GM21515 (cell line): ENCODE data around the gene TSR2.
"Not testable (repeated sequence)": the region's sequence is repeated elsewhere in the genome, so short reads cannot be mapped to it uniquely, and the experiment has no call there.

Experiments used
- ATAC-seq: cut with Tn5 transposase; IDR thresholded peaks from one replicate; pipeline ENCODE4 v1.9.1; 2021; ENCODE audit not compliant: unreplicated experiment

The TSR2 gene

DNA sequence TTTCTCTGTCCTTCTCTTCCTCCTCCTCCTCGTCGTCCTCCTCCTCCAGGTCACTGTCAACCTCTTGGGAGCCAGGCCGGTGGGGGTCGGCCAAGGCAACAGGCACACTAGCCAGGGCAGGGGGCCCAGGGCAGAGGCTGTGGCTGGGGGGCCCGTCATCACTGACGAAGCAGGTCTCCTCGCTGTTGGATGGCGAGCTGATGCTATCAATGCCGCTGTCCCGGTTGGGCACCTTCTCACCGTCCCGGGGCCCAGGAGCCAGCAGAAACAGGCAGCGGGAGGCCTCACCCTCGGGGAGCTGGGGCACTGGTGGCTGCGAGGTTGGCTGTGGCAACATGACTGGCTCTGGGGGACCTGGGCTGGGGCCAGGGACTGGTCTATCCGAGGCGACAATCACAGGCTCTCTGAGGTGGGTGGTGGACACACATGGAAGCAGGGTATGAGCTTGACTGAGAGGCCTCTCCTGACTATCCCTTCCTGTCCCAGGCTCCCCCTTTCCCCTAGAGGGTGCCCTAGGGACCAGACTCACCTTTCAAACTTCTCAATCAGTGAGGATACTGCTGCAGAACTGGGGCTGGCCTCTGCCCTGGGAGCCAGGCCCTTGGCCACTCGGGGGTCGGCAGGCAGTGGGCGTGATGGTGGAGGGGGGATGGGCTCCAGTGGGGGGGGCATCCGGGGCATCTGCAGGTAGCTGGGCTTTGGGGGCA, 30.0 kb downstream of the TSR2 start:
- no peak for ATAC-seq

DNA sequence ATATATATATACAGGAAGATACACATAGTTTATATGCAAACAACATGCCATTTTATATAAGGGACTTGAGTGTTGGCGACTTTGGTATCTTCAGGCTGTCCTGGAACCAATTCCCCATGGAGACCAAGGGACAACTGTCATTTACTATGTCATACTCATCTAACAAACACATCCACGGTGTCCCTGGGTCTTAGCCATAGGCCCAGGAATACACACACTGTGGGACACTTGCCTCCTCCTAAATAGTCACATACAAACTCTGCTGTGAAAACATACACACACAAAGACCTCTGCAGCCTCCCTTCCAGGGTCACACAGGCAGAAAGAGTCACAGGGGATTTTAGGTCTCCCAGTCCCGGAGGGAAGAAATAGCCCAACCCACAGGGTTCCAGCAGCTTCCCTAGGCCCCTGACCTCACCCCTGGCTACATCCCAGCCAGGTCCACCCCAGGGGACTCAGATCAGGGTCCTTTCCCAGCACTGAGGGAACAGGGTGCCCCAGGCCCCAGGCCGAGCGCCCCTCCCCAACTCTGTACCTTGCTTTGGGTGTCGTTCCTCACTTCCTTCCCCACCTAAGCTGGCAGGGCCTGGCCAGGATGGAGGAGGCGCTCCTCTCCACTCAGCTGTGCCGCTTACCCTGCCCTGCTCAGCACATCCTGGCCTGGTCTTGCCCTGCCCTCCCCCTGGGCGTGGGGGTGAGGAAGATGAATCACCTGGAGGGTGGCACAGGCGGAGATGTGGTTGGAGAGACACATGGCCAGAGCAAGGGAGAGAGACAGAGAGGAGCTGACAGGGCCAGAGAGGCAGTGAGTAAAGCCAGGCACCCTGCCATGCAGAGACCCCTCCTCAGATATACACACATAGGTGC, 34.0 kb downstream of the TSR2 start:
- no peak for ATAC-seq

DNA sequence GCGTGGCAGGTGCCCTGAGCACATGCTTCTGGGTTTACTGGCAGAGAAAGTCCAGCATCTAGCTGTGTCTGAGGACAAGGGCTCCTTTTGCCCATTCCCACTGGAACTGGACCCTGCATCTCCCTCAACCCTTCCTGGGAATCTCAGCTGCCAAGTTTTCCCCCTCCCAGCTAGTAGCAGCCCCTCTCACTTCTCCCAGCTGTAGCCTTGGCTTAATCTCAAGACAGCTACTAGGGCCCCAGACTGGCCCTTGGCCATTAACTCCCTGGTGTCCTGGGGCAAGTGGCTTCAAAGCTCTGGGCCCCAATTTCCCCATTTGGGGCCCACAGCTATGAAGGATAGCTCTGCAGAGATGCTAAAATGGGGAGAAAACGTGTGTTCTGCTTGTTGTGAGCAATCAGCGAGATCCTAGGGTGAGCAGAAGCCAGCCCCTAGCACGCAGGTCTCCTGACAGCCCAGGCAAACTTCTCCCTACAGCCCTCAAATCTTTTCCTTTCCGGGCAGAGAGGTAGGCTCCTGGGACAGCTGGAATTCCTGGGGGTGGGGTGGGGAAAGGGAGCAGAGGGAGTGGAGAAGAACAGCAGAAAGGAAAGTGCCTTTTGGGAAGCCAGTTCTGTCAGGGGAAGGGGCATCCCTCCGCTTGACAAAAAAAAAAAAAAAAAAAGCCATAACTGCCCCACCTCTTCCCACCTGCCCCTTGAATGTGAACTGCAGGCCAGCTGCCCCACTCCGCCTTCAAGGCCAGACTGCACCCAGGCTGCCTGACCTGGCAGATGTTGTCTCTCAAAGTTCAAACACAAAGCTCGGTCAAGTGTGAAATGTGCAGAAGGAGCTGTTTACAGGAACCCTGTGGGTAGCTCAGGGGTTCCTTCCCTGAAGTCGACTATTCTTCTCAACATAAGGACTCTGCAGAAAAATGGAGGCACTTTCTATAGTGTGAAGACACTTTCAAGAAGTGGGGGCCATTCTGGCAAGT, 39.2 kb downstream of the TSR2 start:
- ATAC-seq = no peak

DNA sequence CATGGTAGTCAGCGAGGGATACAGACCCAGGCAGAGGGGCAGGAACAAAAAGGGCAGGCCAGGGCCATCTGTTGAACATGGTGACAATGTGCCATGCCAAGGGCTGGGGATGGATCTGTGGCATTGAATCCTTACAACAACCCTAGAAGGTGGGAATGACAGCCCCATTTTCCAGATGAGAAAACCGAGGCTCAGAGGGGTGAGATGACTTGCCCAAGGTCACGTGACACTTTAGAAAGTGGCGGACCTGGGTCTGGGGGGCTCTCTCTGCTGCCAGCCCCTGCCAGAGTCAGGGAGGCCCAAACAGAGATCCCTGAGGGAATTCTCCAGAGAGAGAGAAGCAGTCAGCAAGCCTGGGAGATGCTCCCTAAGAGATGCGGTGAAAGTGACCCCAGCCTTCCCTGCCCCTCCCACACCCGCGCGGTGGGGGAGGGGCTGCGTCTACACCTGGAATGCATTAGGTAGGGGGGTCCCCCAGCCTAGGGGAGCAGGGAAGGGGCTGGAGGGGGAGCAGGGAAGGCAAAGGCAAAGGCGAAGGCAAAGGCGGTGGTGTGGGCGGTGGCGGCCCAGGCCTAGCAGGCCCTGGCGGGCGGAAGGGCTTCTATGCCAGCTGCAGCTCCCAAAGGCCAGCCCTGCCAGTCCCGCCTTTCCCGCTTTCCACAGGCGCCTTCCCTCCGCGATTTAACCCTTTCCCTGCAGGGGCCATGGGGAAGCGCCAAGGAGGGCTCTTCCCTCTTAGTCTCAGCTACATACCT, 42.8 kb downstream of the TSR2 start:
- no peak for ATAC-seq

DNA sequence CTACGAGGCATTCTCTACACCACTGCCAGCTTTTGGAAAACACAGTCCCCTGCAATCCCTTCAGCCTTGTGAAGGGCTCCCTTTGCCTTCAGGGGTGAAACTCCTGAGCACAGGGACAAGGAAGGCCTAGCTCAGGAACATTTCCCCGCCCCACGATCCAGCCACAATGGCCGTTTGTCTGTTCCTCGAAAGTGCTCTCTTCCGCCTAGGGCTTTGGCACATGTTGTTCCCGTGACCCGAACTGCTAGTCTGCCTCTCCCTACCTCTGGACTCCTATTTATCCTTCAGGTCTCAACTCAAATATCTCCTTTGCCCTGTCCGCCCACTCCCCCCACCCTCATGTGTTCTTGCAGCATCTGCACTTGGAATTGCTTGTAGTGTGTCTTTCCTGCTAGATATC, 43.7 kb downstream of the TSR2 start:
- ATAC-seq = no peak

DNA sequence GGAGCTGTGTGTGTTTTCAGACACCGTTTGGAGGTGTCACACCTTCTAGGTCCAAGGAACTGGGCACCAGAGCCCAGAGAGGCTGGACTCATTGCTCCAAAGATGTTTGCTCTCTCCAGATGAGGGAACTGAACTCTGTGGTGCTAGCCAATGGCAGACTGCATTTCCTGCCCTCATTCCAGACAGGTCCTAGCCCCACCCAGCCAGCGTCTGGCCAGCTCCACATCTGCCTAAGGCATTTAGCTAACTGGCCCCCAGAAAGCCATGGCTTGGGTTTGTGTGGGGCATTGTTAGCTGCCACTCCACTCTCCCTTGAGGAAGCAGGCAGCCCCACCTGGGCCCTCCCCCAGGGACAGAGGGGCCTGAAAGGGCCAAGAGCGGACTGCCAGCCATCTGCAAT, 44.5 kb downstream of the TSR2 start:
- no peak for ATAC-seq

DNA sequence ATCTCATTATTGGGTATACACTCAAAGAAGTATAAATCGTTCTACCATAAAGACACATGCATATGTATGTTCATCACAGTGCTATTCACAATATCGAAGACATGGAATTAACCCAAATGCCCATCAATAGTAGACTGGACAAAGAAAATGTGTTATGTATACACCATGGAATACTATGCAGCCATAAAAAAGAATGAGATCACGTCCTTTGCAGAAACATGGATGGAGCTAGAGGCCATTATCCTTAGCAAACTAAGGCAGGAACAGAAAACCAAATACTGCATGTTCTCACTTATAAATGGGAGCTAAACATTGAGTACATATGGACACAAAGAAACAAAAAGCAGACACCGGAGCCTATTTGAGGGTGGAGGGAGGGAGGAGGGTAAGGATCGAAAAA, 49.6 kb downstream of the TSR2 start:
- ATAC-seq = not testable (repeated sequence)

DNA sequence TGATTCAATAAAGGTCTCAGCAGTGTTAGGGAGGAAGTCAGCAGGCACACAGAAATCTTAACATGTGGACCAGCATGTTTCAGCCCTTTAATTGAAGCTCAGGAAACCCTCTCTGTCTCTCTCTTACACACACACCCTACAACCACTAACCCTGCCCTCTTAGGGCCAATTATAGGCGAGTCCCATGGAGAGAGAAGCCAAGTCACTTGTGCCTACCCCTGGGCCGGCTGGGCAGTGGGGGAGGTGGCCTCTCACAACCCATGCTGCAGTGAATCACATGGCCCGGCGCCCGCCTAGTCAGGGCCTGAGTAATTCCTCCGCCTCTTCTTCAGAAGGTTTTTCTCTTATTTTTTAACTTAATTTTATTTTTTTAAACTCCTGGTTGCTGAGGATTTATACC, 52.1 kb downstream of the TSR2 start:
- no peak for ATAC-seq

DNA sequence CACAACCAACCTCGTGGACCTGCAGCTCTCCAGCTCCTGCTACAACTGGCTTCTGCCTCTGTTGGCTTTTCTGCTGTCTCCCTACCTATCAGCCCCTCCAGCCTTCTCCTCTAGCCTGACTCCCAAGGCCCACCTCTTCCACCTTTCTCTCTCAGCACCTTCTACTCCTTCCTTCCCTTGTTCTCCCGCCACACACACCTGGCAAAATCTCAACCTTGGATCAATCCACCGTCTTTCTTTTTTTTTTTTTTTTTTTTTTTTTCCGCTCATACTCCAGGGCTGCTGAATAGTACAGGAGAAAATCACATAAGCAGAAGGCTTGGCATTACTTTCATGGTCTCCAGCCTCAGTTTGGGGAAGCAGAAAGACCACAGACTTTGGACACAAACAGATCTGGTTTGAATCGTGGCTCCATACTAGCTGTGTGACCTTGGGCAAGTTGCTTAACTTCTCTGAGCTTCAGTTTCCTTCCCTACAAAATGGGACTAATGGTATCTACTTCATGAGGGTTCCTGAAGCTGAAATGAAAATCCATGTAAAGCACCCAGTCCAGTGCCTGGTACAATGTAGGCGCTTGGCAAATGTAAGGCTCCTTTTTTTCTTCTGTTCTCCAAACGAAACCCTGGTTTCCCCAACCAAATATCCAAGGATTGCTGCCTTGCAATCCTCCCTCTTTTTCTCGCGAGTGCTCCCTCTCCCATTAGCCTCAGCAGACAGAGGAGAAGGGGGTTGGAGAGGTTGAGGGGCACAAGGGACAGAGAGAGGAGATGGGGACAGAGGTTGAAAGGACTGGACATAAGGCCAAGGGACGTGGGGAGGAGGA, 54.2 kb downstream of the TSR2 start:
- no peak for ATAC-seq
